ENCODE data around the gene FLOT2.
"Not testable (repeated sequence)": the region's sequence is repeated elsewhere in the genome, so short reads cannot be mapped to it uniquely, and the experiment has no call there.

The FLOT2 gene

DNA sequence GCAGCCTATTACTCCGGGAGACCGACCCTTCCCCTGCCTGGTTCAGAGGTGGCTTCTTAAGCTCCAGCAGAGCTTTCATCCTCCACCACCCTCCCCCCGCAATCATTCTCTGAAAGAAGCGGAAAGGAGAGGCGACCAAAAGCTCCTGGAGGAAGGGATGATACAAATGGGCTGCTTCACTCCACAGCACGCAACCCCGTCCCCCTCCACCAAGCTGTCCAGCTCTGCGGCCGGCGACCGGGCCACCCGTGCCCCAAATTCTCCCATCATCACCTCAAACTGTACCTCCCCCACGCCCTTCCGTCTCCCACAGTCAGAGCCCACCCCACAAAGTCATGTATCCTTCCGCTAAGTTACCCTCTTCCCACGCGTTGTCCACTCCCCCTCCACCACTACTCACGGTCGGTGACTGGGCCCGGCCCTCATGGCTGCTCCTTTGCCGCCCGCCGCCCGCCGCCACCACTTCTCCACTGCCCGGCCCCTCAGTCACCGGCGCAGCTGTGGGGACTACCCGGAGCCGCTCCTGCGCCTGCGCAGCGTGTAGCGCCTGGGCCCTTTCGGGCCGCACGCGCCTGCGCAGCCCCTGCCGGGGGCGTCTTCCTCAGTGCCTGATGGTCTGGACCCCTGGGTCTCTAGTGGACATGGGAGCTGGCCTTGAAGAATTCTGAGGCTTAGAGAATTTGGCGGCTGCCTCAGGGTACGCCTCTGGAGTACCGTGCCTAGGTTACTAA is 55.1 kb downstream of the FLOT2 start, which contains the start of gene FAM222B:
TSS of gene FAM222B (minus strand) at position 509 of the 731 bp plus-strand sequence. CDS start 76,123 bp downstream, outside the sequence.
- FAIRE-seq: no peak

DNA sequence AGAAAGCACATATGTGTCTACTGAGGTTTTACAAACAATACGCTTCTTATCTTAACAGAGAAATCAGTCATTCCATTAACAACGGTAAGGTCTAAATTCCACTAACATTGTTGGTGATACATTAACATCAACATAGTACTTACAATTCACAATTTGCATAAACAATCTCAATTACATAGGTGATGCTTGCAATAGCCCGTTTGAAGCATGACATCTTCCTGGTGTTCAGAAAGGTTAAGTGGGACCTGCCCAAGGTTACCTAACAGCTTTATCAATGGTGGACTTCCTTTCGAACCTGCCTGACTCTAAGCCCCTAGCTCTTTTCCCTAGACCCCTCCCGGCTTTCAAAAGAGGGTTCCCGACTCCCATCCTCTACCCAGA is 55.6 kb downstream of the FLOT2 start:
- no peak for FAIRE-seq

DNA sequence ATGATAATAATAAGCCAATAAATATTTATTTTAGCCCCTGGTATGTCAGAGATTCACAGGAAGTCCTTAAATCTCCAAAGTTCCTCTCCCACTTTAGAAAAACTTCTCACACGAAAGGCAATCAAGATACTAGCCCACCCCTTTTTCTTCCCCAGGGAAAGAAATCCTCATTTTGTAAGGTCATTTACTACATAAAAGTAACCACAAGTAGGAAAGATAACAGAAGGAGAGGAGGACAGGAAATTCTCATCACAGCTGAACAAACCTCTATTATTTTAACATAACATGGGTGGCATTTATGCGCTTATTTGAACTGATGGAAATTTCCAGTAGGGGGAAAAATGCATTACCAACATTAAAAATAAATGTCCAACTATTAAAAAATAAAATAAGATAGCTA is 58.3 kb downstream of the FLOT2 start:
- FAIRE-seq: no peak

DNA sequence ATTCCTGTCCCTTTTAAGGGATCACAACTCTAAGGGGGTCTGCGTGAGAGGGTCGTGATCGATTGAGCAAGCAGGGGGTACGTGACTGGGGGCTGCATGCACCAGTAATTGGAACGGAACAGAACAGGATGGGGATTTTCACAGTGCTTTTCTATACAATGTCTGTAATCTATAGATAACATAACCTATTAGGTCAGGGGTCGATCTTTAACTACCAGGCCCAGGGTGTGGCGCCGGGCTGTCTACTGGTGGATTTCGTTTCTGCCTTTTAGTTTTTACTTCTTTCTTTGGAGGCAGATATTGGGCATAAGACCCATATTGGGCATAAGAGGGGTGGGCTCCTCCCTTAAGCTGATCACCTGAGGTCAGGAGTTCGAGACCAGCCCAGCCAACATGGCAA is 61.0 kb downstream of the FLOT2 start:
- FAIRE-seq: not testable (repeated sequence)

DNA sequence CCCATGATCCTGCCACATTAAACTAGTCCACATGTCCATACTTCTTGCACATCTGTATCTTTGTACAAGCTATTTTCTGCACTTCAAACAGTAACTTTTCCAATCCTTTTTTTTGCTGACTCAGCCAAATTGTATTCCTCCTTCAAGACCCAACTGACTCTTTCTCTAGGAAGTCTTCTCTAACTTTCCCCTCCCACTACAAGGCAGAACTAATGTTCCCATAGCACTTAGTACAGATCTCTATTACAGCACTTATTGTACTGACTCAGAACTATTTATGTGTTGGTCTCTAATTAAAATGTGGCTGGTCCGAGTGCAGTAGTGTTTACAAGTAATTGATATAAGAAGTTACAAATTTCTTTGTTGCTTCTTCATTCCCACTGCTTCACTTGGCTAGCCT is 63.1 kb downstream of the FLOT2 start:
- no peak for FAIRE-seq
